ENCODE results near the gene HTR2A.

Gene HTR2A

DNA sequence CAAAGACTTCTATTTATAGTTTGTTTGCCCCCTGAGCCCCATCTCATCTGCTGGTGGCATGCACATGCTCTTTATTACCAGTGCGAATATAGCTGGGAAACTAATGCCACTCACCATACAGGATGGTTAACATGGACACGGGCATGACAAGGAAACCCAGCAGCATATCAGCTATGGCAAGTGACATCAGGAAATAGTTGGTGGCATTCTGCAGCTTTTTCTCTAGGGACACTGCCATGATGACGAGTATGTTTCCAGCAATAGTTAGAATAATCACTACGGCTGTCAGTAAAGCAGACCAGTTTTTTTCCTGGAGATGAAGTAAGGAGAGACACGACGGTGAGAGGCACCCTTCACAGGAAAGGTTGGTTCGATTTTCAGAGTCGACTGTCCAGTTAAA lies 1.5 kb downstream of the HTR2A start:
- no peak for TF ChIP-seq CTCF (conservative IDR thresholded peaks at IDR 0.05; ENCODE audit: low read length)
- DNase-seq (ENCODE audit: low read depth): no peak
- peak overlapping the region; percentile 82 for H3K4me3 ChIP-seq (ENCODE audit: low read length)

DNA sequence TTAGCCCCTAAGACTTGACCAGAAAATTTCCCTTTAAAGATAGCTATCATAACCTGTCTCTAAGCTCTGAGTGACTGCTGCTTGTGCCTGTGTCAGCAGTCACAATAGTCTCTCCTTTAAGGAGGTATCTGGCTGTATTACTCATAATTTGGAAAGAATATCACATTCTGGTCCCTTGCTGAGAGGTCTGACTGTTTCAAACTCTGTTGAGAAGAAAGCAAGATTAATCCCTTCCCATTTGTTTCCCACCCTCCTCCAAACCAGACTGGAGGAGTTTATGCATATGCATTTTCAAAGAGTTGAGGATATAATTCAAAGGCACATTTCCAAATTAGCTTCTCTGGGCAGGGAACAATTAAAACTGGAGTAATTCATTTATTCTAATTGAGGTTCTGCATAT lies 2.3 kb downstream of the HTR2A start:
- no peak for TF ChIP-seq CTCF (conservative IDR thresholded peaks at IDR 0.05; ENCODE audit: low read length)

DNA sequence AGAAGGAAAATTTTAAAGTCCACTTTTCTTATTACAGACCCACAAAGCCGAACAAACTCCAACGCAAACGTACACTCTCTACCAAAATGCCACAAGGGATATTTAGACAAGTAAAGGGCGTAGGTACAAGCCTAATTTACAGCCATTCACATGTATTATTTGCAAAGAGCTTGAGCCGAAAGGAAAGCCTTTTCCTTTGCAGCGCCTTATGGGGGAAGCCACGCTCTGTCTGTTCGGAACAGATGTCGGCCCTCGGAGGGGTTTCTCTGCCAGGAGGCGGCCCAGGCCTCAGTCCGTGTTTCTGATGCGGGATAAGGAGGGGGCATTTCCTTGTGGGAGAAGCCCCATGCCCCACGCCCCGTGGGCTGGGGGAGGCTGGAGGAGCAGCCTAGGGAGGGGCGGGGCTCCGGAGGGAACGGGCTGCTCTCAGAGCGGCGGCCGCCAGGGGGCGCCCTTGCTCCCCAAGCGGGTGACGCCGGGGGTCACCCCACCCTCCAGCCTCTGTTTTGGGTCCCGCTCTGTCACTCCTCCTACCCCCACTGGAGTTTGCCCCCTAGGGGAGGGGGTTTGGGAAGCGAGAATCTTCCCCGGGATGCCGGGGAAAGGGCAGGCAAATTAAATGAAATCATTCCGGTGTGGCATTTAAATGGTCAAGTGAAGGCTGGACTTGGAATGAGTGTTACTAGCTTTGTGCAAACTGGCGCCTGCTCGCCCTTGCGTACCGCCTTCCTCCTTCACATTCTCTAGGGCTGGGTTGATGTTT lies 2.9 kb downstream of the HTR2A start:
- peak; percentile 76 for TF ChIP-seq CTCF (conservative IDR thresholded peaks at IDR 0.05; ENCODE audit: low read length)
- peak overlapping the region; percentile 82 for H3K4me3 ChIP-seq (ENCODE audit: low read length)
- peak; percentile 54 for DNase-seq (ENCODE audit: low read depth)

More for the DNA sequence above, 2.3 kb downstream of the HTR2A start:
- peak; percentile 29 for DNase-seq (ENCODE audit: low read depth)
- peak overlapping the region; percentile 82 for H3K4me3 ChIP-seq (ENCODE audit: low read length)

DNA sequence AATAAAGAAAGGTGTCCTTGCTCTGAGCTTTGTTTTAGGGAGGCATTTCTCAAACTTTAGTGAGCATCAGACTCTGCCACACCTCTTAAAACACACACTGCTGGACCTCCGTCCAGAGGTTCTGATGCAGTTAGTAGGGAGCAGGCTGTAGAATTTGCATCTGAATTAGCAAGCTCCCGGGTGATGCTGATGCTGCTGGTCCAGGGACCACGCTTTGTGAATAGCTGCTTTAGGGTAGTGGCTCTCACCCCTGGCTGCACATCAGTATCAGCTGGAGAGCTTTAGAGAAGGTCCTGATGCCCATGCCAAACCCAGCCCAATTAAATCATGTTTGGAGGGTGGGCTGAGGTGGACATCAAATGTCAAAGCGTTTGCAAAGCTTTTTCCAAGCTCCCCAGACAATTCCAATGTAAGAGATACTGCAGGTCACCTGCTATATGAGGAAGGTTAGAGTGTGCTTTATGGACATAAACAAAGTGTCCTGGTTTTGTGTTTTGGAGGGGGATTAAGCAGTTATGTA lies 3.6 kb downstream of the HTR2A start:
- no peak for DNase-seq (ENCODE audit: low read depth)

GRCh38 chr13:46885018-46885417 lies 11.8 kb downstream of the HTR2A start:
- DNase-seq (ENCODE audit: low read depth): no peak
- TF ChIP-seq CTCF (conservative IDR thresholded peaks at IDR 0.05; ENCODE audit: low read length): no peak
- H3K4me3 ChIP-seq (ENCODE audit: low read length): no peak overlapping the region

More for the DNA sequence above, 3.6 kb downstream of the HTR2A start:
- H3K4me3 ChIP-seq (ENCODE audit: low read length): peak overlapping the region; percentile 82
- no peak for TF ChIP-seq CTCF (conservative IDR thresholded peaks at IDR 0.05; ENCODE audit: low read length)

DNA sequence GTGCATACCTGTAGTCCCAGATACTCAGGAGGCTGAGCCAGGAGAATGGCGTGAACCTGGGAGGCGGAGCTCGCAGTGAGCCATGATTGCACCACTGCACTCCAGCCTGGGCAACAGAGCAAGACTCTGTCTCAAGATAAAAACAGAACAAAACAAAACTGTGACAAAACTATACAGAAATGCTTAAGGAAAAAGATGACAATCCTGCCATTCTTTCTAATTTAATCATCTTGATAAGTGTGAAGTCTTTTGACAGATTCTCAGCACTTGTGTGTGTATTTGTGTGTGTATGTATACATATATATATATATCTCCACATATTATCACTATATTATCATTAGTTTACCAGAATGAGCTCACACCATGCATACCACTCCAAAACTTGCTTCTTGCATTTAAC lies 12.3 kb downstream of the HTR2A start:
- TF ChIP-seq CTCF (conservative IDR thresholded peaks at IDR 0.05; ENCODE audit: low read length): no peak
- no peak for DNase-seq (ENCODE audit: low read depth)
- no peak overlapping the region for H3K4me3 ChIP-seq (ENCODE audit: low read length)

DNA sequence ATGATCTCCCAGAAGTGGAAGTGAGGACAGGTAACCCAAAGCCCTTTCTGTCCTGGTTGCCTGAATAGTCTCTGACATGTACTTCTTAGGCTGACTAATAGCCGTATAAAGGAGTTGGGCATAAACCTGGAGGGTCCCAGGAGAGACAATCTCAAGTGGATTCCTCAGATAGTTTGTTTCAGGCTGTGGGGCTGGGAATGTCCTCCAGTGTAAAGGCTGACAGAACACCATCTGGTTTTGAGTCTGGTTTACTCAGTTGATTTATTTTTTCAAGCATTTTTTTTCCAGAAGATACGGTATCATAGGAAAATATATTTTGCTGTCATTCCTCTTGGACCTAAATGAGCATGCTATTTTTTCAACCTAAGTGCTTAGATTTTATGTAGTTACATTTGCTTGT lies 15.2 kb downstream of the HTR2A start:
- no peak overlapping the region for H3K4me3 ChIP-seq (ENCODE audit: low read length)
- TF ChIP-seq CTCF (conservative IDR thresholded peaks at IDR 0.05; ENCODE audit: low read length): no peak
- peak; percentile 25 for DNase-seq (ENCODE audit: low read depth)
